ENCODE measurements around the gene ZNF652.

Gene ZNF652

DNA sequence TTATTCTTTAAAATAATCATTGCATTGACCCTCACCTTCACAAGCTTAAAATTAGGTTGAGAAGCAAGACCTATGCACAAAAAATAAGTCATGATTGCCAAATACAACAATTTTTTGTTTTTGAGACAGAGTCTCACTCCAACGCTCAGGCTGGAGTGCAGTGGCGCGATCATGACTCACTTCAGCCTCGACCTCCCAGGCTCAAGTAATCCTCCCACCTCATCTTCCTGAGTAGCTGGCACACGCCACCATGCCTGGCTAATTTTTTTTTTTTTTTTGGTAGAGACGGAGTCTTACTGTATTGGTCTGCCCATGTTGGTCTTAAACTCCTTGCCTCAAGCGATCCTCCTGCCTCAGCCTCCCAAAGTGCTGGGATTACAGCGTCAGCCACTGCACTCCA is 24.2 kb downstream of the ZNF652 start:
- Histone ChIP-seq H3K9me3 (ENCODE audit: insufficient read depth, low read depth, low read length) (no peaks in the 10 kb centered on the region), H3K4me1 (ENCODE audit: insufficient read depth, low read length, poor library complexity, severe bottlenecking) (peaks cover 25% of the 10 kb centered on the region), H2AFZ (ENCODE audit: low read length) (no peak overlapping the region), H3K27me3 (ENCODE audit: insufficient read depth, low read length, poor library complexity, severe bottlenecking) (no peaks in the 10 kb centered on the region), H3K79me2 (ENCODE audit: insufficient read depth, low read length) (peaks cover 80% of the 10 kb centered on the region), H4K20me1 (ENCODE audit: insufficient read depth, low read length, poor library complexity, severe bottlenecking) (peaks cover 31% of the 10 kb centered on the region), H3K4me2 (ENCODE audit: low read depth, low read length, poor library complexity, severe bottlenecking) (no peak overlapping the region), H3K9me2 (replicated peaks; ENCODE audit: low read depth, low read length) (no peaks in the 10 kb centered on the region), H3K9ac (ENCODE audit: low read depth, low read length, poor library complexity, severe bottlenecking) (no peak overlapping the region), H3K36me3 (ENCODE audit: insufficient read depth, low read length) (no peaks in the 10 kb centered on the region), H3F3A (ENCODE audit: low read depth) (peaks cover 13% of the 10 kb centered on the region), H3K4me3 (ENCODE audit: low read length, poor library complexity, severe bottlenecking) (no peak overlapping the region)
- TF ChIP-seq EZH2phosphoT487 (IDR thresholded peaks at IDR 0.05; ENCODE audit: borderline replicate concordance) = no peak
- no peak for TF ChIP-seq CTCF (conservative IDR thresholded peaks at IDR 0.05; ENCODE audit: low read length)

GRCh38 chr17:49334744-49335512 is 27.1 kb downstream of the ZNF652 start:
- Histone ChIP-seq H4K20me1 (ENCODE audit: insufficient read depth, low read length, poor library complexity, severe bottlenecking) (peaks cover 16% of the 10 kb centered on the region), H3K9me2 (replicated peaks; ENCODE audit: low read depth, low read length) (no peaks in the 10 kb centered on the region), H2AFZ (ENCODE audit: low read length) (no peak overlapping the region), H3F3A (ENCODE audit: low read depth) (peaks cover 6% of the 10 kb centered on the region; the same call in 1 of the 2 replicates), H3K9ac (ENCODE audit: low read depth, low read length, poor library complexity, severe bottlenecking) (no peak overlapping the region), H3K4me1 (ENCODE audit: insufficient read depth, low read length, poor library complexity, severe bottlenecking) (peaks cover 11% of the 10 kb centered on the region), H3K4me3 (ENCODE audit: low read length, poor library complexity, severe bottlenecking) (no peak overlapping the region), H3K36me3 (ENCODE audit: insufficient read depth, low read length) (no peaks in the 10 kb centered on the region), H3K27me3 (ENCODE audit: insufficient read depth, low read length, poor library complexity, severe bottlenecking) (no peaks in the 10 kb centered on the region), H3K4me2 (ENCODE audit: low read depth, low read length, poor library complexity, severe bottlenecking) (no peak overlapping the region), H3K9me3 (ENCODE audit: insufficient read depth, low read depth, low read length) (no peaks in the 10 kb centered on the region), H3K79me2 (ENCODE audit: insufficient read depth, low read length) (peaks cover 88% of the 10 kb centered on the region)
- TF ChIP-seq CTCF (conservative IDR thresholded peaks at IDR 0.05; ENCODE audit: low read length) (no peak), EZH2phosphoT487 (IDR thresholded peaks at IDR 0.05; ENCODE audit: borderline replicate concordance) (no peak)

GRCh38 chr17:49333804-49334203 is 28.2 kb downstream of the ZNF652 start:
- H3K4me3 ChIP-seq (ENCODE audit: low read length, poor library complexity, severe bottlenecking) = no peak overlapping the region

More at GRCh38 chr17:49333804-49334203, 28.2 kb downstream of the ZNF652 start:
- no peaks in the 10 kb centered on the region for H3K36me3 ChIP-seq (ENCODE audit: insufficient read depth, low read length)
- H3K9ac ChIP-seq (ENCODE audit: low read depth, low read length, poor library complexity, severe bottlenecking) = no peak overlapping the region
- no peaks in the 10 kb centered on the region for H3K9me3 ChIP-seq (ENCODE audit: insufficient read depth, low read depth, low read length)
- H3K4me1 ChIP-seq (ENCODE audit: insufficient read depth, low read length, poor library complexity, severe bottlenecking) = peaks cover 12% of the 10 kb centered on the region
- H3F3A ChIP-seq (ENCODE audit: low read depth) = peaks cover 6% of the 10 kb centered on the region; the same call in 1 of the 2 replicates
- TF ChIP-seq EZH2phosphoT487 (IDR thresholded peaks at IDR 0.05; ENCODE audit: borderline replicate concordance) (no peak), CTCF (conservative IDR thresholded peaks at IDR 0.05; ENCODE audit: low read length) (no peak)
- no peaks in the 10 kb centered on the region for H3K9me2 ChIP-seq (replicated peaks; ENCODE audit: low read depth, low read length)
- no peak overlapping the region for H2AFZ ChIP-seq (ENCODE audit: low read length)
- peaks cover 11% of the 10 kb centered on the region for H4K20me1 ChIP-seq (ENCODE audit: insufficient read depth, low read length, poor library complexity, severe bottlenecking)
- H3K4me2 ChIP-seq (ENCODE audit: low read depth, low read length, poor library complexity, severe bottlenecking) = no peak overlapping the region
- peaks cover 88% of the 10 kb centered on the region for H3K79me2 ChIP-seq (ENCODE audit: insufficient read depth, low read length)
- H3K27me3 ChIP-seq (ENCODE audit: insufficient read depth, low read length, poor library complexity, severe bottlenecking) = no peaks in the 10 kb centered on the region

Data from Loucy (cell line).